ENCODE measurements around the gene DKK2.
A peak's percentile ranks its signal among the peaks of the same experiment; 100 is the strongest.
"Not testable (repeated sequence)": the region's sequence is repeated elsewhere in the genome, so short reads cannot be mapped to it uniquely, and the experiment has no call there.

DKK2 gene

DNA sequence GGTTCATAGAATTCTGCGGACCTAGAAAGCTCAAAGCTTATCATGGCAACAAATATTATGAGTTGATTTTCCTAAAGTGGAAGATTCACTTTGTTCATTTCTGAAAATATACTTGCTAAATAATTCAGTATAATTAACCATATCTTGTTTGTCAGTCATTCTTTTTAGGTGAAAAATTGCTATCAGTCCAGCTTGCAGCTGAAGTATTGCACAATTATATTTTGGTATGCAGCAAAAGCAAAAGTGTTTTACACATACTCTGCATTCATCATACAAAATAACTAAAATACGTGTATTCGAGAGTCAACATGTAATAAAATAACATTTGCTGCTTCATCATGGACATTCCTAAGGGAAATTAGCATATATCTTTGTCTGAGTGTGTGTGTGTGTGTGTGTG, 24.8 kb downstream of the DKK2 start:
- no peak for DNase-seq

DNA sequence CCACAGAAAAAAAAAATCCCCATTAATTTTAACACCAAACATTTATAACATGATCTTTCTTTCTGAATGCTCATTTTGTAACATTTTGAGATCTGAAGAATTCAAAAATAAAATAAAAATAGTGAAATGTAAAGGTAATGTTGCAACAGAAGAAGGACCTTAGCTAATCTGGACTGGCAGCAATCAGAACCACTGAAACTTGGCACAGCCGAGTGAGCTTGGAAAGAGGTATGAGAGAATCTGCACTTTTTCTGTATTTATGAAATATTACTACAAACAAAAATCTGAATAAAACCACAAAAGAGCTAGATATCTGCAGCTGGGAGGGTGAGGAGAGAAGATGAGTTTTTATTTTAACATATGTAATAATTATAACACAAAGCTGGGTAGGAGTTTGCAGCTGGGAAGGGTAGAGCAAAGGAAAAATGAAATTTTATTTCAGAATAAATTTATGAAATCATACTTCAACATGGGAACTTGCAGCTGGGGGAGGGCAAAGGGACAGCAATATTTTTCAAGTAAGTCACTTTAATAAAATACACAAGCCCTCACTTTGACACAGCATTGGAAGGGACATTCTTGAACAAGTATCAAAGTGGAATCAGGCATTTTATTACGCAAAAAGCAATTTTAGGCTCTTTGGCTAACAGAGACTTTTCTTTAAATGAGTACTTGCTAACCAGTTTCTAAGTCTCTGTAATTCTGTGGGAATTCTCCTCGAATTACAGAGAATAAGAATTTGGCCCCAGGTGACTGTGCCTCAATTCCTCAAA, 26.7 kb downstream of the DKK2 start:
- no peak for DNase-seq

DNA sequence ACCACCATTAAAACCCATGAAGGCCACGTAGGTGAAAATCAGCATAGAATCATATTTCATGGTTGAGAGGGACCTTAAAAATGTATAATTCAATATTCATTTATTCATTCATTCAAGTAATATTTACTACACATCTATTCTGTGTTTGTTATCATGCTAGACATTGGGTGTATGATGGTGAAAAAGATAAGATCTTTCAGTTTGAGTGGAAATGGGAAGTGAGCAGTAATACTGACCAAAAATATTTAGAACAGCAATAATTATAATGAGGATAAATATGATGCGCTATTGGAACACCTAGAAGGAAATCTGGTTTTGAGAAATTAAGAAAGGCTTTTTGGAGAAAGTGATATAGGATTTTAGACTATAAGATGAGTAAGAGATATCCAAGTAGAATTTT, 28.0 kb downstream of the DKK2 start:
- DNase-seq, result no peak

DNA sequence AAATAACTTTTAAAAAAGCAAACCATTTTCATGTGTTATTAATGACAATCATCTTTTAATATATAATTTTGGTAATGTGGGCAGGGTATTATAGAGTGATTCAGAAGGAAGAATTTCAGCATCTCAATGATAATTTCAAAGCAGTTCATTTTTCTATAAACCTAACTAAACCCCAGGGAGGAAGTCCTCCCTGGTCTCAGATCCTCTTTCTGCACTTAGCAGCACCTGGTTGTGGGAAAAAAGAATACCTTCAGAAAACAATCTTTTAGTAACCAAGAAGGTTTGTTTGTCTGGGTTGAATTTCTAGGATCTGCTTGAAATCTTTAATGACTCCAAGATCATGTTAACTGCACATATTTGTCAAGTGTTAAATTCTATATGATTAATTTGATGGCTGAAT, 29.9 kb downstream of the DKK2 start:
- DNase-seq, result no peak

DNA sequence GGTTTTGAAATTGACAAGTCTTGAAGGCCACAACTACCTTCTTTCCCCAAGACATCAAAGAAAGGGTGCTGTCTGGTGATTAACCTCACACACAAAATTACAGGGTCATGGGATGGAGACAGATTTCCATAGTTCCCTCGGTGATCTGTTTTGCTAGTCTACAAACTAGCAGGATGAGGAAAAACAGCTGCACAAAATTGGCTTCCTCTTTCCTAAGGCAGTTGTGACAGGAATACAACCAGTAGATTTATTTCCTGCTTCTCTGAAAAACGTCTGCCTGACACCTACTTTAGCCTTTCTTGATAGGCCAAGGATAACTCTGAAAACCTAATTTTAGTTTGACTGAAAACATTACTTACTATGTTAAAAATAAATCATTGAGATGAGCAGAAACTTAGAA, 39.6 kb downstream of the DKK2 start:
- no peak for DNase-seq

DNA sequence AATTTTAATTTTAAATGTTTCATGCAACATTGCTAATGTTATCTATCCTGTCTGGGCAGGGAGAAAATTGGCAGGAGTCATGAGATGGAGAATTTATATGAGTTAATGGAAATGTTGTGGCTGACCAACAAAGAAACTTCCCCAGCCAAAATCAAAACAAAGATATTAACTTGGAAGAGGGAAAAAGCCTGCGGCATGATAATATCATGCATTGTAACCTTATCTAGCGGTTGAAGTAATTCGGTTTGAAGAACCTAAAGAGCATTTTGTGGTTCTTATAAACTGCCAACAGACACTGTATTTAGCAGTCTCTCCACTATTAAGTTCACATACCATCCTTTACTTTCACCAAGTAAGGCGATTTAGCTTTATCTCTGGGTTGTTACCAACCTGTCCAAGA, 42.3 kb downstream of the DKK2 start:
- no peak for DNase-seq

DNA sequence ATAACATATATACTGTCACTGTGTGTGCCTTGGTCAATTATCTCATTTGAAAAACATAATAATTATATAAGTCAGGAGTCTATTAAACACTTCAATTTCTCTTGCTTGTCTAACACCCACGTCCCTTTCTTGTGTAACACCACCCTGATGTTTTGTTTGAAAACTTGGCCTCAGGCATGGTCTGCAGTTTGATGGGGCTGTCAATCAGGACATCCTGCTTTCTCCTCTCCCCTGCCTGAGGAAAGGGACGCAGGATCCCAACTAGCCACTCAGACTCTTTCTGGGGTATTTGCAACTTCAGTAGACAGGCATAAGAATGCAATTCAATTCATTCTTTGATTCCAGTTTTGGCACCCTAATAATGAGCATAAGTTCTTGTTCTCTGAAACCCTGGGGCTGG, 48.8 kb downstream of the DKK2 start:
- DNase-seq, result no peak

DNA sequence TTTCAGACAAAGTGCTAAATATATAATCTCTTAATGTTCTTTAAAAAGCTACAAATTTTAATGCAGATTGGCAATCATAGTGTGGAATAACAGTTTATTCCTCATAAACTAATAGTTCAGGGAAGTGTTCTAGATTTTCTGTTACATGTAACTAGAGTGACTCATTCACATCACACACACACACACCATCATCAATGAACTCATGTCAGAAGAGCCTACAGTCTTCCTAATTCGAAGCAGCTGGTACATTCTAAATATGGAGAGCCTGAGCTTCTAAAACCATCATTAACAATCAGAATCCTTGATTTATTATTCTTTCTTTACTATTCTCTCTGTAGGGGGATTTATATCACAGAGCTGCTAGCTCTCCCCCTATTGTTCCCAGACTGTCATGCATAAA, 49.6 kb downstream of the DKK2 start:
- peak; percentile 86 for DNase-seq

DNA sequence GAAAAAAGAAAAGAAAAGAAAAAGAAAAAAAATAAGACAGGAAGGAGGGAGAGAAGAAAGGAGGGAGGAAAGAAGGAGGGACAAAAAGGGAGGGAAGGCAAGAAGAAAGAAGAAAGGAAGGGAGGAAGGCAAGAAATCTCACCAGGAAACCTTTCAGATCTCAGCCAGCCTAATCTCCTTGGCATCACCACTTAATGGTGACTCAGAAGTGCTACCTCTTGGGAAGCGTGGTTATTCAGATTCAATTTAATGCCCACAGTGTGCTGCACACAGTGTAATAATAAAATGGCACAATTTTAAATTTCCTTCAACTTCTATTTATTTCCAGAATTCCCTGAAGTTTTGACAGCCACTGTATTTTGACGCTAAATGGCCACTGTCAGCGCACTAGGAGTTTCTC, 50.3 kb downstream of the DKK2 start:
- DNase-seq, result peak; percentile 30

DNA sequence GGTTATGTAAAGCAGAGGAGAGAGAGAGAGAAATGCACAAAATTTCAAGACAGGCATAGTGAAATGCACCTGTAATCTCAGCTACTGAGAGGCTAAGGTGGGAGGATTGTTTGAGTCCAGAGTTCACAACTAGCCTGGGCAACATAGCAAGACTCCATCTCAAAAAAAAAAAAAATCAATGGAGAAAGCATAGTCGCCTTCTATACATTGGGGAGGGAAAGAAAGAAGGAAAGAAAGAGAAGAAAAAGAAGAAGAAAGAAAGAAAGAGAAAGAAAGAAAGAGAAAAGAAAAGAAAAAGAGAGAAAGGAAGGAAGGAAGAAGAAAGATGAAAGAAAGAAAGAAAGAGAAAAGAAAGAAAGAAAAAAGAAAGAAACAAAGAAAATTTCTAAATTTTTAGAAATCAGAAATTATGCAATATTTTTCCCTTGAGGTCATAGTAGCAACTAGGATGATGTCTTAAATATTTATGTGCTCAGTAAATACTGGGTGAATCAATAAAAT, 53.4 kb downstream of the DKK2 start:
- no peak for DNase-seq

DNA sequence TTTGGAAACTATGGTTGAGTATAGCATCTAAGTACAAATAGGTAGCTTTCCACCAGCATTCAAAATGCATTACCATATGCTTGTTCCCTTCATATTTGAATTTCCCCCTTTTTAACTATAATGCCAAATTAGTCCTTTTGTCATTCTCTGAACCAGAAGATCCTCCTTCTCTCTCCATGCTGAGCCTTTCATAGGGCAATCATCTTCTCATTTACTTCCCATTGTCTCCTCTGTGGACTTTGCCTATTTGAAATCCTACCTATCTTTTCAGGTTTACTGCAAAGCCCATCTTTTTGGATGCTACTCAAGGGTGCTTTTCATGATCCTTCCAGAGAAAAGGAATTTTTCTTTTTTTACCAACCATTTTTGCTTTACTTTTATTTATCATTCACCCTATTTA, 54.7 kb downstream of the DKK2 start:
- no peak for DNase-seq

DNA sequence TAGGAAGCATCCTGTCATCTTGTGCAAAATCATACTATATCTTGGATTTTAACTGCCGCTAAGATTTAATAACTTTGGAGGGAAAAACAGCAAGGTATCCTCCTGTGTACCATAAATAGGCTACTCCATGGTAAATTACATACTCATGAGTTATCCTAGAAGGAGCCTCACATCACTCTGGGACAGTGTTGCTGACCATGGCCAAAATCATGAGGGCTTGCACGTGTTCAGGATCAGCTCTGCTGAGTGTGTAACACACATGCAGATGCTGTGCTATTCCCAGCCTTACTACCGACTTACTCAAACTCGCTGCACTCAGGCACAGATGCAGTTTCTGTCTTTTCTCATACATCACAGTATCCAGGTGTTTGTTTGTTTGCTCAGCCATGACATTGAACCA, 56.6 kb downstream of the DKK2 start:
- DNase-seq, result no peak

DNA sequence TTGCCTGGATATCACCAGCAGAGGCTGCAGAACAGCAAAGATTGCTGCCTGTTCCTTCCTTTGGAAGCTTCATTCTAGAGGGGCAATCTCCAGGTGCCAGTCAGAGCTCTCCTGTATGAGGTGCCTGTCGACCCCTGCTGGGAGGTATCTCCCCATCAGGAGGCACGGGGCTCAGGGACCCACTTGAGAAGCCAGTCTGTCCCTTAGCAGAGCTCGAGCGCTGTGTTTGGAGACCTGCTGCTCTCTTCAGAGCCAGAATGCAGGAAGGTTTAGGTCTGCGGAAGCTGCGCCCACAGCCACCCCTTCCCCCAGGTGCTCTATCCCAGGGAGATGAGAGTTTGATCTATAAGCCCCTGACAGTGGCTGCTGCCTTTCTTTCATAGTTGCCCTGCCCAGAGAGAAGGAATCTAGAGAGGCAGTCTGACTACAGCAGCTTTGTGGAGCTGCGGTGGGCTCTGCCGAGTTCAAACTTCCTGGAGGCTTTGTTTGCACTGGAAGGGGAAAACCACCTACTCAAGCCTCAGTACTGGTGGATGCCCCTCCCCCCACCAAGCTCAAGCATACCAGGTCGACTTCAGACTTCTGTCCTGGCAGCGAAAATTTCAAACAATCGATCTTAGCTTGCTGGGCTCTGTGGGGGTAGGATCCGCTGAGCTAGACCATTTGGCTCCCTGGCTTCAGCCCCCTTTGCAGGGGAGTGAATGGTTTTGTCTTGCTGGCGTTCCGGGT, 57.9 kb downstream of the DKK2 start:
- no peak for DNase-seq

DNA sequence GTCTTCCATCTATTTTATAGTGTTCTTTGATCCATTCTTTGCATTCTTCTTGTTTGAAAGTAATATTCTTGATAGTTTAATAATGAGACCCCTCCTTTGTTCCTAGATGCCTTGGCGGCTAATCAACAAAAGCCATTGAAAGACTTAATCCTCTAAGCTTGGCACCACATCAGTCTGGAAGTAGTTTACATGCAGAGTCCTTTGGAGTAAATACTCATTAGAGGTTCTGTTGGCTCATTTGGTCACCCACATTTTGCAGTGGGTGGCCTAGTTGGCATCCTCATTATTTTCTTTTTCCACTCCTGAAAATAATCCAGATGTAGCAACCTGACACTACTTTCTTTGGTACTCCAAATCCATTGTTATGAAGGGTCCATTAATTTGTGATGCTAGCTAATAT, 64.5 kb downstream of the DKK2 start:
- no peak for DNase-seq

DNA sequence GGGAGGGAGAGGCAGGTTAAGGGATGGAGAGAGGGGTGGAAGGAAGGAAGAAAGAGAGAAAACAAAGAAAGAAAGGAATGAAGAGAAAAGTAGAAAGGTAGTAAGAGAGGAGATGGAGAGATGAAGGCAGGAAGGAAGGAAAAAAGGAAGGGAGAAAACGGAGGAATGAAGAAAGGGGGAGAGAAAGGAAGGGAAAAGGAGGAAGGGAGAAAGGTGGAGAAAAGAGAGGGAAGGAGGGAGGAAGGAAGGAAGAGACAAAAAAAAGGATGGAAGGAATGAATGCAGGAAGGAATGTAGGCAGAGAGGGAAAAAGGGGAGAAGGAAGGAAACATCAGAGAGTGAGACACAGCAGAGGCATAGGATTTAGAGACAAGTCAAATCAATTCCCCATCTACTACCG, 68.2 kb downstream of the DKK2 start:
- DNase-seq, result no peak

DNA sequence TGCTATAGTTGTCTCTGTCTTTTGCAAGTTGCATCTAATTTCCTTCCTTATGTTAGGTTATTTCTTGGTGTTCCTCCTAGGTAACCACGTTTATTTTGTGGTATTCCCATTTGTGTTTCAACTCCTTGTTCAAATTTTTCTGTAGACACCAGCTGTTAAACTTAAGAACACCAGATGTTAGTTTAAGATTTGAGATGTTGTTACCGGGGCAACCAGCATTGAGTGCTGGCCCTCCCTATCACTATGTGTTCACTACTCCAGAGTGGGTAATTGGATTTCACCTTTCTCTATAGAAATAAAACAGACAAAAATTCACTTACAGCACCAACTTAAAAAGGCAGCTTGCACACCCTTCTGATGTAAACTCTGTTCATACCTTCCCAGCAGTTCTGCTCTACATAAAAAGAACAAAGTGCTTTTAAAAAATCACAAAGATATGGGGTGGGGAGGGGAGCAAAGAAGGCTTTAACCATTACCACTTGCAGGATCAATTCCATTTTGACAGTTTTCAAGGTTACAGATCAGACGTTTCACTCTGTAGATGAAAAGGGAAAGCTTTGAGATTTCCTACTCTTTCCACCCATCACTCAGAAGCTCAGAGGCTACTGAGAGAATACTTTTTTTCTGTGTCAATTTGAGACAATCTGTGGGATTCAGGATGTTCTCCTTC, 82.9 kb downstream of the DKK2 start:
- no peak for DNase-seq

DNA sequence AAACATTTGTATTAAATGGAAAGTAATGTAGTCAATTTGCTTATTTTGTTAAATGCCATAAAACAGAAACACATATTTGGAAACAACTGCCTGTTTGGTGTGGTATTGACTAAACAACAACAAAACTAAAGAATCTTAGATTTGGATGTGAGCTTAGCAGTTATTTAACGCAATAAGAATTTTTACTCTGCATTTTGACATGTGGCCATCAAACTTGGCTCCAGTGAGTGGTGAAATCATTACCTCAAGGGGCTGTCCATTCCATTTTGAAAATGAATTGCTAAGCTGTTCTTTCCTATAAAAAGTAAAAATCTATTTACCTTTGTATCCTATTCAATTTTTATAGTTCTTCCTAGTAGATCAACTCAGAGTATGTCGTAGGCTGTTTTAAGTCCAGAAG, 84.2 kb downstream of the DKK2 start:
- DNase-seq, result no peak

DNA sequence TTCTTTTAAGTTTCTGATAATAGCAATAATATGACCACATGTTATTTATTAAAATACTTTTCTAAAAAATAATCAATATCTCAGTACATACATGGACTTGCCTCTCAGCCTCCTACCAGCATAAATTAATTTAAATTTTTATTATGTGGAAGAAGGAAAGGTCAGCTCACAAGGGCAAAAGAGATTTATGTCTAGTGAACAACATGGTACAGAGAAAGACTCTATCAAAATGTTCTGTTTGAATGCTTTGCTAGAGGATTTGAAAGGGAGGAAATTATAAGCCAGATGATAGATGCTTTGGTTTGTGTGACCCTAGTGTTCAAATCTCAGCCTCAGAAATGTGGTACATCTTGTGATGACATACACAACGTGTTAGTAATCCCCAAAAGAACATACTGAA, 94.3 kb downstream of the DKK2 start:
- no peak for DNase-seq

DNA sequence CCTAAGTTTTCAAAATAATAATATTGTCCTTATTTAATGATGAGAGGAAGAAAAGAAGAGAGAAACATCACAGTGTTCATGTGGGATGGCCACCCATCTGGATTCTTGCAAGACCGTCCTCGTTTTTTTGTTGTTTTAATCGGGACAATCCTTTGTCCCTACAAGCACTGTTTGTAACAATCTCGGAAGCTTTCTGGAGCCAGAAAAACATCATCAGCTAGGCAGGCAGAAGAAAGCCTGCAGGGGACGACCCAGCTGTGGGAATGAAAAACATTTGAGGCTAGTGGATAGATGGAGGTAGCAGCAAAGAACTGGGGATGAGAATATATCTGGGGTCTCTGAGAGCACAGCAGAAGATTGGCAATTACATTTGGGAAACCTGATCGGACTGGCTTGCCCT, 105.6 kb downstream of the DKK2 start:
- DNase-seq, result no peak

DNA sequence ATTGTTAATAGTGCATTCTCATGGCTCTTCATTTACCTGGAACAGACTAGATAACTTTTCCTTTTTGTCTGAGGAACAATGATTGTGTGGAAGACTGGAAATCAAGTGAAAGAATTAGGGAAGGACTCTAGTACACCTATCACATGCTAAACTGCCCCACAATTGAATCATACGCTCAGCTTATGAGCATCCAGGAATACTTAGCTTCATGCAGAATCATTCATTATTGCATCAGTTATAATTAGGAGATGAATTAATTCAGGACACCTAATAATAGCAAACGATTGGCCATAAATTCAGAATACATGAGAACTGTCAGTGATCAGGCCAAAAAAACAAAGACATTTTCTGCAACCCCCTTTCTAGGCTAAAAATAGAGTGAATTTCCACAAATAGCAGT, 106.9 kb downstream of the DKK2 start:
- DNase-seq, result no peak

DNA sequence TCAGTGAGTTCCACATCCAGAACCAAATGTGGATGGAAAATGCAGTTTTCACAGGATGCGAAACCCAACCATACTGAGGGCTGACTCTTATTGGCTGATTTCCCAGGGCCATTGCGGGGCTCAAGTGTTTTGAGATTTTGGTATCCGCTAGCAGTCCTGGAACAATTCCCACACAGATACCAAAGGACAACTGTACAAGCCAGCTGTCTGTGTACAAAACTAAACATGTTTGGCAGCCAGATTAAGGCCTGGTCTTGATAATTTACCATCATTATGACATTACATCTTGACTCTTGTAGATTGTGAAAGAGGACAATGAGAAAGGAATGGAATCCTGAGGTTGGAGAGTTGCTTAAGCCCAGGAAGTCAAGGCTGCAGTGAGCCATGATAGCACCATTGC, 121.9 kb downstream of the DKK2 start:
- DNase-seq, result peak; percentile 13

DNA sequence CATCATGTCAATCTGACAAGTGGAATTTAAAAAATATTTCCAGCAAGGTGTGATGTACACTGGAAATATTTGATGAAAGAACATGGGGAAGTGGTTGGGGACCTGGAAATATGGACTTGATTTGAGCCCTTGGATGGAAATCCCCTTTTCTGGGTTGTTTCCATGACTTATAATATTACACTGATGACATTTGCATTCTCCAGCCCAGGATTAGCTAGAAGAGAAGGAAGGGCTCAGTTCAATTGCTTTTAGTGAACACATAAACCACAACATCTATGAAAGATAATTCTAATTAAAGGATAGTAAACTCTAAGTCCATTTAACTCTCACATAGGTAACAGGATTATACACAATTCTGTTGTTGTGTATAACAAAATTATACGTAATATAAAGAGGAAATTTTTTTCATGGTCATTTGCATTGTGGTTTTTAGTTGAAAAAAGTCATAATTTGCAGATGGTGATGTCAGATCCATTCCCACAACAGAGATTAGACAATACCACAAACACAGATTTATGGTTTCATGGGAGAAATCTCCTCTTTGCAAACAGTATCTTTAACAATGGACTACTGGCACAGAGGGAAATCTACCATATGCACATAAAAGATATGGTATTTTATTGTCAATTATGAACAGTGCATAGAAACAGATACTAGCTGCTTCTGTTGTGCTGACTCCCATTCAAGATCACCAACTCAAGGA, 126.5 kb downstream of the DKK2 start:
- DNase-seq, result no peak

DNA sequence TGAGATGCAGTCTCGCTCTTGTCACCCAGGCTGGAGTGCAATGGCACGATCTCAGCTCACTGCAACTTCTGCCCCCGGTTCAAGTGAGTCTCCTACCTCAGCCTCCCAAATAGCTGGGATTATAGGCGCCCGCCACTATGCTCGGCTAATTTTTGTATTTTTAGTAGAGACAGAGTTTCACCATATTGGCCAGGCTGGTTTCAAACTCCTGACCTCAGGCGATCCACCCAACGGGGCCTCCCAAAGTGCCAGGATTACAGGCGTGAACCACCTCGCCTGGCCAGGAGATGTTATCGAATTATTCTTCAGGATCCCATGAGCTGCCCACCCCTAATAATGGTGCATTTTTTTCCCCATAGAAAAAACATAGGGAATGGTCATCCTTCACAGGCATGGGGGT, 128.1 kb downstream of the DKK2 start:
- not testable (repeated sequence) for DNase-seq

Data from fibroblast of skin of right biceps (primary cell).